Ectodermal cell (in vitro differentiated cells): Measurements from ENCODE around the gene OSMR.
A peak's percentile ranks its signal among the peaks of the same experiment; 100 is the strongest.

ENCODE experiments used
- H3K27ac ChIP-seq: 2 replicates; pipeline ENCODE4 v1.7.0; 2013; ENCODE audit warnings: mild to moderate bottlenecking, low read depth, low read length; ENCODE audit not compliant: insufficient read depth, poor library complexity, severe bottlenecking
- H3K27me3 ChIP-seq: 2 replicates; pipeline ENCODE4 v1.7.0; 2013; ENCODE audit warnings: mild to moderate bottlenecking, low read length; ENCODE audit not compliant: insufficient read depth, control insufficient read depth, poor library complexity, severe bottlenecking
- H3K36me3 ChIP-seq: one replicate; pipeline ENCODE4 v1.7.0; 2013; ENCODE audit warnings: low read length; ENCODE audit not compliant: control insufficient read depth, insufficient read depth
- H3K4me1 ChIP-seq: one replicate; pipeline ENCODE4 v1.7.0; 2013; ENCODE audit warnings: low read length; ENCODE audit not compliant: control insufficient read depth, insufficient read depth
- H3K4me3 ChIP-seq: 2 replicates; pipeline ENCODE4 v1.7.0; 2013; ENCODE audit warnings: low read depth, low read length, control low read depth; ENCODE audit not compliant: insufficient read depth
- H3K9me3 ChIP-seq: 2 replicates; pipeline ENCODE4 v1.7.0; 2013; ENCODE audit warnings: mild to moderate bottlenecking, low read length, moderate library complexity; ENCODE audit not compliant: control insufficient read depth
- WGBS, 2 experiments: methylation state at CpG; one replicate each; pipeline ENCODE4 v1.1.7; 2013; ENCODE audit warnings: missing lambda C conversion rate in 2 of 2; 5-methylcytosine and 5-hydroxymethylcytosine counted together

The OSMR gene

DNA sequence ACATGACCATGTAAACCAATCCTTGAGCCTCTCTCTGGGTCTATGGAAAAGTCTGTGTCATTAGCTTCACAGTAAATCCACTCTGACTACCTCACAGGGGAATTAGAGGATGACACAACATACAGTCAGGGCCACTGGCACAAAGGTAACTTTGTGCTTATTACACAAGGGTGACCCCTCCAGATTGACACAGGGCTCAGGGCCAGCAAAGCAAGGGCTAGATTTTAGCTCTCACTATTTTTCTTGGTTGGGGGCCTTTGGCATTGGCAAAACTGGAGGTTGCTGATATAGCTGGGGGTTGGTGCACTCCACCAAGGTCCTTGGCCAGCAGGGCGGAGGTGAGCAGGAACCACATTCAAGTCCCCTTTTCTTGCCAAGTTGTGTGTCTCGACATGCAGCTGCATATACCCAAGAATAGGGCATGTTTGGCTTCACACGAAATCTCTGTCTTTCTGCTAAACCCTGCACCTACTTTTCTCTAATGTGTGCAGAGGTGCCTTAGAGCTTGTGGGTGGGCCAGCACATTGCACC lies 15.2 kb upstream of the OSMR start:
- no peak overlapping the region for H3K4me3 ChIP-seq
- H3K36me3 ChIP-seq = no peaks in the 10 kb centered on the region
- 90 to 91% methylated on average over 3 of the region's 3 CpGs for WGBS, 2 experiments
- no peak overlapping the region for H3K27ac ChIP-seq
- peaks cover 2% of the 10 kb centered on the region for H3K4me1 ChIP-seq
- no peaks in the 10 kb centered on the region for H3K9me3 ChIP-seq
- no peaks in the 10 kb centered on the region for H3K27me3 ChIP-seq

DNA sequence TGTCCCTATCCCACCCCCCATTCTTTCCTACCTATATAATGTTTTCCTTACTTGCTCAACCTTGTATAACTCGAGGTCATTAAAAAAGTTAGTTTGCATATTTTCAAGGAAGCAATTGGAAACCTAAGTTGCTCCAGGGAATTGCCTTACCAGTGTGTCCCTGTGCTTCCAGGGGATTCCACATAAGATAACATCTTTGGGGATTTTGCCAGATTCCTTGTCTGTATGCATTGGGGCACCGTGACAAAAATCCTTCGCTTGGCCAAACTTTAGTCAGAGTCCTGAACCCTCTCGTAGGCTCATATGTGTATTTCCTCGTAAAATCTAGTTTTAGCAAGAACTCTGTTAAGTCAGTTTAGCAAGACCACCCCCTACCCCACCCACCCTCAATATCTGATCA lies 14.7 kb upstream of the OSMR start:
- no peaks in the 10 kb centered on the region for H3K36me3 ChIP-seq
- H3K4me3 ChIP-seq = no peak overlapping the region
- H3K27ac ChIP-seq = no peak overlapping the region
- no peaks in the 10 kb centered on the region for H3K27me3 ChIP-seq
- WGBS, 2 experiments = 89 to 98% methylated on average over 5 of the region's 5 CpGs
- H3K4me1 ChIP-seq = peaks cover 4% of the 10 kb centered on the region
- H3K9me3 ChIP-seq = no peaks in the 10 kb centered on the region

DNA sequence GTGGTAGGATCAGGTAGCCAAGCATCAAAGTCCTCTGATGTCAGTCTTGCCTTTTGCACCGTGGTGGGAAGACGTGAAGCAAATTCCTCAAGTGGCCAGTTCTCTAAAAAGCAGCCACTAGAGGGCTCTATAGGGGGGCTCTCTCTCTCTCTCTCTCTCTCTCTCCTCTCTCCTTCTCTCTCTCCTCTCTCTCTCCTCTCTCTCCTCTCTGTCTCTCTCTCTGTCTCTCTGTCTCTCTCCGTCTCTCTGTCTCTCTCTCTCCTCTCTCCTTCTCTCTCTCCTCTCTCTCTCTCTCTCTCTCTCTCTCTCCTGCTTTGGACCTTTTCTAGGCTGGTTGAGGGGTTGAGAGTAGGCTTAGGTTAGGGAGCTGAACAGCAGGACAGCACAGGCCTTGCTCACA lies 13.9 kb upstream of the OSMR start:
- Histone ChIP-seq H3K9me3 (no peaks in the 10 kb centered on the region), H3K4me1 (peaks cover 4% of the 10 kb centered on the region), H3K27me3 (no peaks in the 10 kb centered on the region), H3K27ac (no peak overlapping the region), H3K4me3 (no peak overlapping the region), H3K36me3 (no peaks in the 10 kb centered on the region)
- 30 to 38% methylated on average over 3 of the region's 3 CpGs for WGBS, 2 experiments

DNA sequence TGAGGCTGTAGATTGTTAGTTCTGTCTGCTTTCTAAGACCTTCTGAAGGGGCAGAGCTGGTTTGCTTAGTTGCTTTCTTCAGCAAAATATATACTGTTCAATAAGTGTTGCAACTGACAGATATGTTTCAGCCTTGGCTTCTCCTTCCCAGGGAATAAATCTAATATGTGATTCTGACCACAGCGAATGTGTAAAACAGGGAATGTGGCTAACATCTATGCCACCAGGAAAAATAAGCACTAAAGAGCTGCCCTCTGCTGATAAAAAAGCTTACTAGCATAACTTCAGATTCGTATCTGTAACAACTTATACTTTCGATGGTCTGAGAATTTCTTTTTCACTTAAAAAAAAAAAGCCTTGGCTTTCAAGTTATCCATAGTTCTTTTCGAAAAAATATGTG lies 13.0 kb upstream of the OSMR start:
- H3K4me1 ChIP-seq = peaks cover 4% of the 10 kb centered on the region
- H3K27me3 ChIP-seq = no peaks in the 10 kb centered on the region
- whole genome bisulfite sequencing, 2 experiments = 88 to 92% methylated on average over 3 to 4 of the region's 4 CpGs
- no peaks in the 10 kb centered on the region for H3K9me3 ChIP-seq
- no peak overlapping the region for H3K4me3 ChIP-seq
- H3K36me3 ChIP-seq = no peaks in the 10 kb centered on the region
- H3K27ac ChIP-seq = no peak overlapping the region

DNA sequence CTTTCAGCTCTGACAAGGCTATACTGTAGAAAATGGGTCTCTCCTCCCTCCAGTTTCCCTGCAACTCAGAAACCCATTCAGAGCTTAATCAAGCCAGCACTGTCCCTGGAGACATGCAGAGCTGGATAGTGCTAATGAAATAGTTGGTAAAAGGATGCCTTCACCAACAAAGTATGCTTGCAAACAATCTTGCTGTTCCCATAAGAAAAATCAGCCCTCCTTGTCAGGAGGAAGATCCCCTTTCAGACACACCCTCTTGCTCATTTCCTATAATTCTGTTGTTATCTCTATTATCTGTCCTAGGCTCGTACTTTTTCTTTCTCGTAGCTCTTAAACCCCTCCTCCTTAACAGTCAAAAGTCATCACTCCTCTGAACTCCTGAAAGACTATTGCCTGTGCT lies 9.9 kb upstream of the OSMR start:
- H3K9me3 ChIP-seq = no peaks in the 10 kb centered on the region
- no peak overlapping the region for H3K27ac ChIP-seq
- no peaks in the 10 kb centered on the region for H3K36me3 ChIP-seq
- no peaks in the 10 kb centered on the region for H3K27me3 ChIP-seq
- H3K4me3 ChIP-seq = no peak overlapping the region
- 89% methylated on average over 2 of the region's 2 CpGs for WGBS, 2 experiments
- H3K4me1 ChIP-seq = peaks cover 4% of the 10 kb centered on the region

DNA sequence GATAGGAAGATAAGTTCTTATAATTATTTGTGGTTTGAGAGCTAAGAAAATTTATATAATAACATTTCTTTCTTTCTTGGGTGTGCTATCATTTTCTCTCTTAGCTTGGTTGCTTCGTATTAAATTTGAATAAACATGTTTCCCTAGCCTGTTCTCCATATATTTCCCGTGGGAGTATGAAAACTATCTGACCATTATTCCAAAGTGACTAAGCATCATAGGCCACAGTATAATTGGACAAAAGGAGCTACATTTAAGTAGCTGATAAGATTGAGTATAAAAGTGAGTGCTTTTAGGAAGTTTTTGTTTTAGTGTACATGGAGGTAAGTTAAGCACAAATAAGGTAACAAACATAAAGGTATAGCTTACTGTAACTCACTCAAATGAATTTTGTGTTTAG lies 8.4 kb upstream of the OSMR start:
- WGBS, 2 experiments = 94 to 96% methylated on average over 2 of the region's 2 CpGs

DNA sequence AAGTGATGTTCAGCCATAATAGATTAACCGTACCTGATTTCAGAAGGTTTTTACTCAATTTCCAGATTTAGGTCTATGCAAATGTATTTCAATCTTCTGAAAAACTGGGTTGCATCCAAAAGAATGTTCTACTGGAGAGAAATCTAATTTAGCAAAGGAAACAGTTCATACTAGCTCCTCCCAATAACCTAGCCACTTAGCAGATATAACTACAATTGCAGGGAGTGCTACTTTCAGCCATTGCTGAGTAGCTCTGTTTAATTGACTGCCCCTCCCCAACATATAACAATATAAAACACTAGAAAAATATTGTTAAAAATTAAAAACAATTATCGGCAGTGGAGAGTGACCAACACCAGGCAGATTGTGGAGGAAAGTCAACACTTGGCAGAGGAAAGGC lies 7.9 kb upstream of the OSMR start:
- H3K4me3 ChIP-seq = no peak overlapping the region
- no peak overlapping the region for H3K27ac ChIP-seq
- peaks cover 4% of the 10 kb centered on the region for H3K4me1 ChIP-seq
- WGBS, 2 experiments = 90 to 96% methylated on average over 2 of the region's 2 CpGs
- H3K27me3 ChIP-seq = no peaks in the 10 kb centered on the region
- H3K9me3 ChIP-seq = no peaks in the 10 kb centered on the region
- H3K36me3 ChIP-seq = no peaks in the 10 kb centered on the region

More for the DNA sequence above, 8.4 kb upstream of the OSMR start:
- Histone ChIP-seq H3K27ac (no peak overlapping the region), H3K4me3 (no peak overlapping the region), H3K27me3 (no peaks in the 10 kb centered on the region), H3K36me3 (no peaks in the 10 kb centered on the region), H3K4me1 (peaks cover 4% of the 10 kb centered on the region), H3K9me3 (no peaks in the 10 kb centered on the region)

DNA sequence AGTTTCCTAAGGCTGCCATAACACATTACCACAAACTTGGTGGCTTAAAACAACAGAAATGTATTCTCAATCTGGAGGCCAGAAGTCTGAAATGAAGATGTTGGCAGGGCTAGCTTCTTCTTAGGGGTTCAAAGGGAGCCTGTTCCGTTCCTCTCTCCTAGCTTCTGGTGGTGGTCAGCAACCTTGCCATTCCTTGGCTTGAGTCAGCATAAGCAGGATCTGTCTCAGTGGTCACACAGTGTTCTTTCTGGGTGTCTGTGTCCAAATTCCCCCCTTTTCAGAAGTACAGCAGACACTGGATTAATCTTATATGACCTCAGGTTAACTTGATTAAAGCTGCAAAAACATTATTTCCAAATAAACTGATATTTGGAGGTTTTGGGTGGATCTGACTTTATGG lies 2.1 kb upstream of the OSMR start:
- H3K27ac ChIP-seq = no peak overlapping the region
- no peaks in the 10 kb centered on the region for H3K36me3 ChIP-seq
- 96 to 100% methylated on average over 1 of the region's 1 CpG for WGBS, 2 experiments
- peaks cover 38% of the 10 kb centered on the region for H3K27me3 ChIP-seq
- no peaks in the 10 kb centered on the region for H3K9me3 ChIP-seq
- H3K4me3 ChIP-seq = no peak overlapping the region
- H3K4me1 ChIP-seq = no peaks in the 10 kb centered on the region

DNA sequence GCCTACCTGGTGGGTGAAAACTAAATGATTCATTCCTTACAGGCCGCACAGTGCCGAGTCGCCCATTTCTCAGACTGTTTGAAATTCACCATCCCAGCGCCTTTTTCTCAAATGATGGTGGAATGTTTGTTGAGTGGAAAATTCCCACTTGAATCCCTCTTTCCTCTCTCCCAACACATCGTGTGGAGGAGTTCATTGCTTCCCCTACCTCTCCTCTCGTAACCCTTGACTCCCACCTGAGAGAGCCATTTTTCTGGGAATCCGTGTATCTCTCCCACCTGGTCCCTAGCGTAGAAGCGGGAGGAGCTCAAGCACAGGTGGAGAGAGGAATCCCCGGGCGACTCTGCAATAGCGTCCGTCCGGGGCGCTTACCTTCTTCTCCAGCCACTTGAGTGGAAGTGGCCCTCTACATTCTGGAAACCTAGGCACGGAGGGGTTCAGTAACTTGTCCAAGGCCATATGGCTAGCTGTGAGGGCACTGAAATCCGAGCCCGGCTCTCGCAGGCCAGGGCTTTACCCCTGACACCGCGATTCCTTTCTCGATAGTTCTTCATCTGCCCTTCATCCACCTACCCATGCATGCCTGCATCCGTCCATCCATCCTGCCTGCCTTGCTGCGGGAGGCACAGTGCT lies 683 bp downstream of the OSMR start:
- Histone ChIP-seq H3K36me3 (no peaks in the 10 kb centered on the region), H3K27ac (no peak overlapping the region), H3K9me3 (no peaks in the 10 kb centered on the region), H3K27me3 (peaks cover 38% of the 10 kb centered on the region), H3K4me3 (peak overlapping the region; percentile 53), H3K4me1 (no peaks in the 10 kb centered on the region)
- 27 to 30% methylated on average over 23 of the region's 24 CpGs for WGBS, 2 experiments

DNA sequence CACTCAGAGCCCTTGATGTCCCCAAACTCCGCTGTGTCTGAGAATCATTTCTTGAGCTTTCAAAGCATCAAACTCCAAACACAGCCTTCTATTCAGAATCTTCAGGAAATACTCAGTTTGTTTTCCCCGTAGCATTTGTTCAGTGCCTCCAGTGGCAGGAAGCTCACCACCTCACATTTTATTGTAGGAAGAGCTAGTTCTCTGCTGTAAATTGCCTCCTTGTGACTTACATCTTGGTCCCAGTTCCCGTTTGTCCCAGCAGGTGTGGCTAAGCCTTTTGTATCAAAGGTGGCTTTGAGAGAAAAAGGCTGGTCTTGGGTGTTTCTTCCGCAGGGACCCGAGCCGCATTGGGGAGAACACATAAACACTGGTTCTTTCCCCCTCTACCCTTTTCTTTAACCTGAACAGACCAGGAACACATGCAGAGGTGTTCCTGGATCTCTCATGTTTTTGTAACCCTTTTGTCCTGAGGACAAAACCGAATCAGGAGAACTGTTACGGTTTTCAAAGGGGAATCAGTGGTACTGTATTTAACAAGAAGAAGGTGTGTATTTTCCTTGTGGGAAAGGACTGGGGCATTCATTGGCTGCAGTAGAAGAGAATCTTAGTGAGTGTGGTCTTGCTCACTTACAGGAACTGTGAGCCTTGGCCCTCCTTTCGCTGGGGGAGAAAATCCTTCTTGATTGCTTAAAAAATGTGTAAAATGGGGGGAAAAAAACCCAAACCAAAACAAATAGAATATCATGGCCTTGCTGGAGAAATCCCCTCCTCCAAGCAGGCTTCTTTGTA lies 1.9 kb downstream of the OSMR start:
- H3K4me3 ChIP-seq = no peak overlapping the region
- H3K36me3 ChIP-seq = no peaks in the 10 kb centered on the region
- H3K27ac ChIP-seq = no peak overlapping the region
- 71 to 72% methylated on average over 8 to 9 of the region's 9 CpGs for whole genome bisulfite sequencing, 2 experiments
- no peaks in the 10 kb centered on the region for H3K9me3 ChIP-seq
- no peaks in the 10 kb centered on the region for H3K4me1 ChIP-seq
- peaks cover 38% of the 10 kb centered on the region for H3K27me3 ChIP-seq
